GM18526 (cell line): ENCODE measurements around the gene MCU.

Experiments used
- POLR2A ChIP-seq: IDR thresholded peaks from 3 replicates; pipeline ENCODE4 v1.6.1; 2011; ENCODE audit not compliant: insufficient read length; ENCODE audit errors: extremely low read depth

Gene MCU

DNA sequence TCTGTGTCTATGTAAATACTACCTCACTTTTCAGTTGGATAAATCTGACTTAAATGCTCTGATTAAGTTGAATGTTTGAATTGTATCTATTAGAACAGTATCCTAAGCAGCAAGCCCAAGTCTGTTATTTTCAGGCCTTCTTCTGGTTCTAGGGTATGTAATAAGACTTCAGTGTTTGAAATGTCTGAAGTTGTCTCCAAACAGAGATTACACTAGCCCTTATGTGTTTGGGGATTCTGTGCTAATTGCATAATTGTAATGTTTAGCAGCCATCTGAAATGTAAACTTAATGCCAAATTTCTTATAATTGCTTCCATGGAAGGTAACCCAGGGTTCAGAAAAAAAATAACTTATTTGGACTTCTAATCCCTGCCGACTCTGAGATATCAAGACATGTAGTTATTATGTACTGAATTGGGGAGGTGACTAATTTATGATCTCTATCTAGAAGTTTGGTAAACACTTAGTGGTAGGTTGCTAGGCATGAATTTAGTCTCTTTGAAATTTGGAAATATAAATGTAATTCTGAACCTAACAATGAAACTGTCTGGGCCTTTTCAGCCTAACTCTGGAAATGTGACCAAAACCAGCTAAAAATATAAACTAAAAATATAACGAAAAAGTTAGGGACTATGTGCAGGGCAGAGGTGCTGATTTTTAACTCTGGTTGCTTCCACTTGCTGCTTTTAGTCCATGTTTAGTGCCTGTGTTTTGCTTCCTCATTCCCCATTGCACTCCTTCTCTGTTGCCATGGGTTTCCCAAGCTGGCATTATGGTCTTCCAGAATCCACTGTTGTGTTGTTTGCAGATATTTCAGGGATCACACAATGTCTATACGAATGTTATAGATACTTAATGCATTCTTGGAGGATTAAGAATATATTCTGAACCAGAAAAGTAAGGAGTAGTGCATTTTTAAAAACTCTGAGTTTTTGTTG lies 54.8 kb downstream of the MCU start:
- TF ChIP-seq POLR2A = no peak

DNA sequence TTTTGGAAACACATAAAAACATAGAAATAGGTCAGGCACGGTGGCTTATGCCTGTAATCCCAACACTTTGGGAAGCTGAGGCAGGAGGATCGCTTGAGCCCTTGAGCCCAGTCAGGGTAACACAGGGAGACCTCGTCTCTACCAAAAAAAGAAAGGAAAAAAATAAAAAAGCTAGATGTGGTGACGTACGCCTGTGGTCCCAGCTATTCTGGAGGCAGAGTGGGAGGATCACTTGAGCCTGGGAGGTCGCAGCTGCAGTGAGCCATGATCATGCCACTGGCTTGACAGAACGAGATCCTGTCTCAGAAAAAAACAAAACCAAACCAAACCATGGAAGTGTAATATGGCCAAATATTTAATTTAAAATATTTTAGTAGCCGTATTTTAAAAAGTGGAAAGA lies 55.6 kb downstream of the MCU start:
- TF ChIP-seq POLR2A = no peak

DNA sequence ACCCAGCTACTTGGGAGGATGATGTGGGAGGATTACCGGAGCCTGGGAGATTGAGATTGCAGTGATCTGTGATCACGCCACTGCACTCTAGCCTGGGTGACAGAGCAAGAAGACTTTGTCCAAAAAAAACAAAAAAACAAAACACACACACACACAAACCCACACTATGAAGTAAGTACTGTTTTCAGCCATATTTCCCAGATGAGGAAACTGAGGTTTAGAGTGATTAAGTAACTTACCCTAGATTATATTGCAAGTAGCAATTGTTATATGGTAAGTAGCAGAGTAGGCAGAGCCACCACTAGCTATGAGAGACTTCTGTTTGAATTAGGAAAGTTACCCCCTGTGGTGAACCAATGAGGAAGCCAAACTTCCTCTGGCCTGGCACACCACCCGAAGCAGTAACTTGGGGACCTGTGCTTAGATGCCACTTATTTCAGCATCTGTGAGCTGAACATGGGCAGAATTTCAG lies 61.9 kb downstream of the MCU start:
- no peak for TF ChIP-seq POLR2A

DNA sequence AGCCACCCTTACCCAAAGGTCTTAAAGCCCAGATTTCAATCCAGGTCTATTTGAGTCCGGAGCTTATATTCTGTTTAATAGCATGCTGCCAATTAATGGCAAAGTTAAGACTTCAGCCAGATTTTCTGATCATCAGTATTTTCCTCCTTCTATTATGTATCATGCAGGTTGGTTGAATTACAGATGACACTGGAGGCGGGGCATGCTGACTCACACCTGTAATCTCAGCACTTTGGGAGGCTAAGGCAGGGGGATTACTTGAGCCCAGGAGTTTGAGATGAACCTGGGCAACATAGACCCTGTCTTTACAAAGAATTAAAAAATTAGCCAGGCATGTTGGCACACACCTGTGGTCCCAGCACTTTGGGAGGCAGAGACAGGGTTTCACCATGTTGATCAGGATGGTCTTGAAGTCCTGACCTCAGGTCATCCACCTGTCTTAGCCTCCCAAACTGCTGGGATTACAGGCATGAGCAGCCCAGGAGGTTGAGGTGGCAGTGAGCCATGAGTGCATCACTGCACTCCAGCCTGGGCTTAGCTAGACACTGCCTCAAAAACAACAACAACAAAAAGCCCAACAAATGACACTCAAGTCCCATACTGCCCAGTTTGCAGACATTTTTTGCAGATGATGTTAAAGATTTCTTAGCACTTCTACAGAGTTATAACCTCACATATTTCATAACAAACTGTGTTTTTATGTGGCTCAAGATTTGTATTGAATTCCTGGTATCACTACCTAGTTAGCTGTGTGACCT lies 62.5 kb downstream of the MCU start:
- TF ChIP-seq POLR2A = no peak

DNA sequence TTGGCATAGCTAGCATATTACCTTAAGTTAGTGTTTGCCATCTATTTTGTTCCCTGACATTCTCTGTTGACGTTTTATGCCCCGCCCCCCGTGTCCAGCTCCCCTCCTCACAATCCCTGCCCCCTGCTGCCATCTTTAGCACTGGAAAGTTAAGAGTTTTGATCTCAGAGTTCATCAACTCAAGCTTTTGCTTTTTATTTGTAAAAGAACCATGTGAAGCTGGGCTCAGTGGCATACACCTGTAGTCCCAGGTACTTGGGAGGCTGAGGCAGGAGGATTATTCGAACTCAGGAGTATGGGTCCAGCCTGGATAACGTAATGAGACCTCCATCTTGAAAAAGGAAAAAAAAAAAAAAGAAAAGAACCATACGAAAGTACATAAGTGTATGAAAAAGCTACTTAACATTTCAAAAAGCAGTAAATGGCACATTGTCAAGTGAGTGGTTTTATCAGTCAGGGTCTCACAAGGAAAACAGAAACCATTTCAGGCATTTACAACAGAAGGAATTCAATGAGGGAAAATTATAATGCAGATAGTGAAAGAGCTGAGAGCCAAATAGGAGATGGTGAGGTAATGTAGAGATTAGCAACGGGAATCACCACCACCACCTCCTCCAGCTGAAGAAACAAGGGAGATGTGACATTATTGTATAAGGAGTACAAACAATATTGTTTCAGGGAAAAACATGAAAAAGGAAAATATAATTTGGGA lies 64.9 kb downstream of the MCU start:
- TF ChIP-seq POLR2A = no peak

DNA sequence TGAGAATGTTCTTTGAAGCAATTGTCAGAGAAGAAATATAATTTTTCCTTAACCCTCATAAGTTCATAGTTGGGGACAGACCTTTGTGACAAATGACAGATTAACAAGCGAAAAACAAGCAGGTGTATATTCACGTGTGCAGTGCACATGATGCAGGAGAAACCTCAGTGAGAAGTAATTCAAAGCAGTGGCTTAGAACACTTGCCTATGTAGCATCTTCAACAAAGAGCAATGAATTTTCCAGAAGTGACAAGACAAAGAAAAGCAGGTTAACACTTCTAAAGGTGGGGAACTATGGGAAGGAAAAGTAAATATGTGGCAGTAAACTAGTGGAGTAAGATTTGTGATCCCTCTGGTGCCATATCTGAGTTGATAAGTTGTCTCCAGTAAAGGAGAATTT lies 65.8 kb downstream of the MCU start:
- no peak for TF ChIP-seq POLR2A

DNA sequence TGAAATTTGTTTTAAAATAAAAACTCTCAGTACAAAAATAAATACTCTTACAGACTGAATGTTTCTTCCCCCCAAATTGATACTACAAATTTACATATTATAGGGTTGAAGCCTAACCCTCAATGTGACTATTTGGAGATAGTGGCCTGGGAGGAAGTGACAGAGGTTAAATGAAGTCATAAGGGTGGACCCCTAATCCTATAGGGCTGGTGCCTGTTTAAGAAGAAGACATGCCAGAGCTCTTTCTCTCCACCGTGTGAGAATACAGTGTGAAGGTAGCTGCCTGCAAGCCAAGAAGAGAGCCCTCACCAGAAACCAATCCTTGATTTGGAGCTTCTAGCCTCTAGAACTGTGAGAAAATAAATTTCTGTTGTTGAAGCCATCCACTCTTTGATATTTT lies 67.6 kb downstream of the MCU start:
- no peak for TF ChIP-seq POLR2A

DNA sequence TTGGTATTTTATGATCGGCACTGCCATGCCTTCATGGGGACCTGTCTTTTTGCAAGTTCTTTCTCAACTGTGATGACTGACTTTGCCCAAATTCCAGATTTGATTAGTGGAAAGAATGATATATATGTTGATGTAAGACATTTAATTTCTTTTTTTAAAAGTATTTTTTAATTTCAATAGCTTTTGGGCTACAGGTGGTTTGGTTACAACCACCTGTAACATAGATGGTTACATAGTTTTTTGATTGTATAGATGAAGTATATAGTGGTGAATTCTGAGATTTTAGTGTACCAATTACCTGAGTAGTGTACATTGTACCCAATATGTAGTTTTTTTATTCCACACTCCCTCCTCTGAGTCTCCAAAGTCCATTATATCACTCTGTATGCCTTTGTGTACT lies 69.6 kb downstream of the MCU start:
- TF ChIP-seq POLR2A = no peak

DNA sequence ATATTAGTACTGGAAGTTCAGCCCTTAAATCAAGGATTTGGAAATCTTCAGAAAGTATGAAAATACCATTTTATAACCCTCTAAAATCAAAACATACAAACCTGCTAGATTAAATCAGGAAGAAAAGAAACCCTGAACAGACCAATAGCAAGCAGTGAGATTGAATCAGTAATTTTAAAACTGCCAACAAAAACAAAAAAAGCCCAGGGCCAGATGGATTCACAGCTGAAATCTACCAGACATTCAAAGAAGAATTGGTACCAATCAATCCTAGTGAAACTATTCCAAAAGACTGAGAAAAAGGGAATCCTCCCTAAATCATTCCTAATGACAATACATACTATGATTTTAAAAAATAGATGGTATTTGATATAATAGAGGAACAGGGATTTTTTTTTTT lies 70.1 kb downstream of the MCU start:
- no peak for TF ChIP-seq POLR2A

DNA sequence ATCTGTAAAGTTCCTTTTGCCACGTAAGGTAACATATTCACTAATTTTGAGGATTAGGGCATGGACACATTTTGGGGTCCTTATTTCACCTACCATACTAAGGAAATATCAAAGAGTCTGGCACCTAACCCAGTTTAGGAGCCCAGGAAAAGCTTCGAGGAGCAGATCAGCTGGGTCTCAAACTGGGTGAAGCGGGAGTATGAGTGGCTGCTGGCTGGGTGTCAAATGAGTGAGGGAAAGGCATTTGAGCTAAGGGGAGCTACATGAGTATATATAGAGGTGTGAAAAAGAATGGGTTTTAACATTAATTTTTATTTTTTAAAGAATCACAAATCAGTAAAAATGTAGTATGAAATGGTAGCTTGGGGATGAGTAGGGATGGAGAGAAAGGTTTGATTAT lies 71.3 kb downstream of the MCU start:
- no peak for TF ChIP-seq POLR2A

DNA sequence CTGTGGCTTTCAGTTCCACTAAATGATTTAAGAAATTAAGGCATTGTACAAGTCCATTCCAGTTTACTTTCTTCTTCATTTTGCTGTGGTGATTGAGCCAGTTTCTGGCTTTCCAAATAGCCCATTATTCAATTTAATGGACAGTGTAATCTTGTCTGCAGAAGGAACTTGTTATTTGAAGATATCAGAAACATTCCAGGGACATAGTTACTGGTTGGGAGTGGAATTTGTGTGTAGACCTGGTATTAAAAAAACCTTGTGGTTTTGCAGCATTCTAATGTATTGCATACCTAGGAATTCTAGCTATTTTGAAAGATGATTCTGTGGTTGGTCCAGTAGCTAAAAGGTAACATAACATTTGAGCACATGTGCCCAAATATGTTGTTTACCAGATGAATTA lies 72.2 kb downstream of the MCU start:
- TF ChIP-seq POLR2A = no peak

DNA sequence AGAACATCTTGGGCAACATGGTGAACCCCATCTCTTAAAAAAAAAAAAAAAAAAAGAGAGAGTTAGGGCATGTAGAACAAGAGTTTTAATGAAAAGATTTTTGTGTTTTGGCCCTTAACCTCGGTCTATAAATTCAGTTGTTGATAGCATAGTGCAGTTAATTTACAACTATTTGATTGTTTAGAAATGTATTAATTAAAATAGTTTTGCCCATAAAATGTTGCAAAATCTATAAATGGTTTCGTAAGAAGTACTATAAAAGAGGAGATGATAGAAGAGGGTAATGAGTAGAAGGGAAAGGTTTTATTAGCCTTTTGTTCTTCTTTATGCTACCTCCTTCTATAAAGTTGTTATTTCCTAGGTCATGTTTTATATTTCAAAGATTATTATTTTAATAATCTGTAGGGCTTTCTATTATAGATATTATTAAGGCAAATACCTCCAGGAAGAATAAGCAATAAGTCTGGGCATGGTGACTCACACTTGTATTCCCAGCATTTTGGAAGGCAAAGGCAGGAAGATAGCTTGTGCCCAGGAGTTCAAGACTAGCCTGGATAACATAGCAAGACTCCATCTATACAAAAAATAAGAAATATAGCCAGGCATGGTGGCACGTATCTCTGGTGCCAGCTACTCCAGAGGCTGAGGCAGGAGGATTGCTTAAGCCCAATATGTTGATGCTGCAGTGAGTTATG lies 73.3 kb downstream of the MCU start:
- no peak for TF ChIP-seq POLR2A

DNA sequence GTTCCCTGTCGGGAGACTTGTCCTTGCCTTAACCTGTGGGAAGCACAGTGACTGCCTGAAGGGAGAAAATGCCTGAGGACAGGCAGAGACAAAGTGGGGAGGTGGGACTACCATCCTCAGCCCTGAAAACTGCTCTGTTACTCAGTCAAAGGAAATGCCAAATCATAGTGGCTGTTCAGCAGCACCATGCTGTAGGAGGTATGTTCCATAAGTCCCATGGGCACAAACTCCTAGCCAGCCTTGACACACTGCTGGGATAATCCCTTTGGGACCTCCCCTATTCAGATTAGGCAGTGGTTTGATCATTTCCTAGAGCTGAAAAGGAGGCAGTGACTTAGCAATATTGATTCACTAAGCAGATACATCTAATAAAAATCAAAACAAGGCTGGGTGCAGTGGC lies 80.1 kb downstream of the MCU start:
- TF ChIP-seq POLR2A = no peak

DNA sequence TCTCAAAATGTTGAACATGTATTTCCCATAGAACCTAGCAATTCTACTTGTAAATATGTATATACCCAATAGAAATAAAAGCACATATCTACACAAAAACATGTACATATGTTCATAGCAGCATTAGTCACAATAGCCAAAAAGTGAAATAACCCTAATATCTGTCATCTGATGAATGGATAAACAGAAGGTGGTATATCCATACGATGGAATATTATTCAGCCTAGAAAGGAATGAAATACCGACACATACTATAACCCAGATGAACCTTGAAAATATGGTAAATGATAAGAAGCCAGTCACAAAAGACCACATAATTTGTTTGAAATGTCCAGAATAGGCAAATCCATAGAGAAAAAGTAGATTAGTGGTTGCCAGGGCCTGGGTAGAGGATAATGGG lies 87.9 kb downstream of the MCU start:
- no peak for TF ChIP-seq POLR2A
